ENCODE data around the gene MVB12B. TPM values are rescaled to one million over a fixed set of nuclear protein-coding genes. Genes with fewer than 3 reads are reported as not detected.

Gene MVB12B
- total RNA-seq, 2 experiments from 2014 or later, result 2.6 TPM

DNA sequence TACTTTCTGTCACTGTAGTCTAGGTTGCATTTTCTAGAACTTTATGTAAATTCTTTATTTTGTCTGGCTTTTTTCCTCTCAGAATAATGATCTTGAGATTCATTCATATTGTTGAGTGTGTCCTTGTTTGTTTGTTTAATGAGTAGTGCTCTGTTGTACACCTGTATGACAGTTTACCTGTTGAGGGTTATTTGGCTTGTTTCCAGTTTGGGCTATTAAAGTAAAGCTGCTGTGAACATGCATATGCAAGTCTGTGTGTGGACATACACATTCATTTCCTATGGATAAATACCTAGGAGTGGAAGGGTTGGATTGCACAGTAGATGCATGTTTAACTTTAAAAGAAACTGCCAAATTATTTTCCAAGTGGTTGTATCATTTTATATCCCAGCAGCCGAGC is 30.4 kb downstream of the MVB12B start:
- CTCF ChIA-PET, result interaction anchor here (0.7 kb wide), 1 partner anchor 103 kb away, joined by 3 read pairs; no protein-coding TSS in a partner anchor
- intact Hi-C loops (cut with micrococcal nuclease), result no loop called here
- no peak overlapping the region for H3K4me3 Mint-ChIP-seq

GRCh38 chr9:126360073-126360472 is 33.4 kb downstream of the MVB12B start:
- no peaks in the 10 kb centered on the region for H3K27me3 Mint-ChIP-seq (ENCODE audit: low read depth)
- peaks cover 19% of the 10 kb centered on the region for H3K9me3 Mint-ChIP-seq
- H3K27ac Mint-ChIP-seq, result no peak overlapping the region
- intact Hi-C loops (cut with micrococcal nuclease), result no loop called here
- H3K4me1 Mint-ChIP-seq (ENCODE audit: low read depth), result no peaks in the 10 kb centered on the region
- H3K4me3 Mint-ChIP-seq, result no peak overlapping the region
- DNase-seq, result no peak
- CTCF ChIA-PET, result interaction anchor here (0.7 kb wide), 1 partner anchor 39 kb away, joined by 3 read pairs; no protein-coding TSS in a partner anchor
- H3K36me3 Mint-ChIP-seq (ENCODE audit: low read depth), result peaks cover 8% of the 10 kb centered on the region

More for the DNA sequence above, 30.4 kb downstream of the MVB12B start:
- Mint-ChIP-seq H3K27ac (no peak overlapping the region), H3K4me1 (ENCODE audit: low read depth) (no peaks in the 10 kb centered on the region), H3K27me3 (ENCODE audit: low read depth) (no peaks in the 10 kb centered on the region), H3K9me3 (peaks cover 12% of the 10 kb centered on the region), H3K36me3 (ENCODE audit: low read depth) (peaks cover 4% of the 10 kb centered on the region)
- DNase-seq, result no peak

GRCh38 chr9:126361810-126362238 is 35.2 kb downstream of the MVB12B start:
- intact Hi-C loops (cut with micrococcal nuclease), result no loop called here
- Mint-ChIP-seq H3K9me3 (peaks cover 19% of the 10 kb centered on the region), H3K27me3 (ENCODE audit: low read depth) (no peaks in the 10 kb centered on the region), H3K4me1 (ENCODE audit: low read depth) (no peaks in the 10 kb centered on the region), H3K36me3 (ENCODE audit: low read depth) (peaks cover 8% of the 10 kb centered on the region), H3K4me3 (no peak overlapping the region), H3K27ac (no peak overlapping the region)
- CTCF ChIA-PET, result no interaction called here
- DNase-seq, result no peak

DNA sequence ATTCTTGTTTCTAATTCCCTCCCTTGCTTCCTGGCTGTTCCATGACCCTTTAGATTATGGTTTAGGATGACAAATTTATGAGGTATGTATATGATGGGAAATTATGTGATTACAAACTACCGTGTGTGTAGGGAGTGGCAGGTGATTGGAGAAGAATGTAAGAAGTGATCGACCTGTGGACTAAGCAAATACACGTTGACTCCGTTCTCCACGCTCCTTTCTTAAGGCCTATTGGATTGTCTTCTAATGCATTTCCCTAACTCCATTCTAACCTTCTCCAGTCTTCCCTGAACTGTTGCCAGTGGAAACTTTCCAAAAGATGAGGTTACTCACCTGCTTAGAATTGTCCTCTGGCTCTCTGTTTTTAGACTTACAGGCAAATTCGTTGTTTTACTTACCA is 36.6 kb downstream of the MVB12B start:
- H3K36me3 Mint-ChIP-seq (ENCODE audit: low read depth), result peaks cover 8% of the 10 kb centered on the region
- intact Hi-C loops (cut with micrococcal nuclease), result no loop called here
- no peak overlapping the region for H3K4me3 Mint-ChIP-seq
- no peak overlapping the region for H3K27ac Mint-ChIP-seq
- DNase-seq, result no peak
- no peaks in the 10 kb centered on the region for H3K4me1 Mint-ChIP-seq (ENCODE audit: low read depth)
- H3K27me3 Mint-ChIP-seq (ENCODE audit: low read depth), result no peaks in the 10 kb centered on the region
- CTCF ChIA-PET, result no interaction called here
- H3K9me3 Mint-ChIP-seq, result peaks cover 19% of the 10 kb centered on the region

DNA sequence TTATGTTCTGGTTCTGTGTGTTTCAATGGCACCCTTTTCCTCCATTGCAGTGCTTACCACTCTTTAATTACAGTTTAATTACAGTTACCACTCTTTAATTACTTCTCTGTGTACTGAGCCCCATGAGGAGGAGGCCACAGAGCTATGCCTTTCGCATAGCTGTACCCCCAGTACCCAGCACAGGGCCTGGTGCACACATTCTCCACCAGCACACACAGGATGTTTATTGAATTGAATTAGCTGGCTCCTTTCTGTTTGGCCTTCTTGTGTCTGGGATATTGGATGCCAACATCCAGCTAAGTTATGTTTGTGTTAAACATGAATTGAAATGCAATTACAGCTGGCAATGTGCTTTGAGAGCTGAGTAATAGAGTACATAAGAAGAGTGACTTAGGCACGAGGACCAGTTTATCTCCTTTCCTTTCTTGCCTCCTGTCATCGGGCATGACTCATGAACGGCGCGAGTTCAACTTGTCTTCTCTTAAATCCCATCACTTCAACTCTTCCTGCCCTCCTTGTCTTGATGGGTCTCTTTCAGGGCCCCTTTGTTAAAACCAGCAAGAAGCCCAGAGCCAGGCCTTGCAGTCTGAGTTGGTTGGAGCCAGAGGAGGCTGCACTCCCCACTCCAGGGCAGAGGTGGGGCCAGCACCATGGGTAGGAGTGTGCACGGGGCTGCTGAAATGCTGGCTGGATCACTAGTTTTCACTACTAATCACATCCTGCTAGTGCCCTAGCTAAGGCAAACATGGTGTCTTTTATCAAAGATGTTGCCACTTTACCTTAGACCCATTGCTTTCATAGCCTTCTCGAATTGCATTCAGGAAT is 37.4 kb downstream of the MVB12B start:
- peaks cover 19% of the 10 kb centered on the region for H3K9me3 Mint-ChIP-seq
- CTCF ChIA-PET, result no interaction called here
- no peaks in the 10 kb centered on the region for H3K27me3 Mint-ChIP-seq (ENCODE audit: low read depth)
- H3K36me3 Mint-ChIP-seq (ENCODE audit: low read depth), result peaks cover 8% of the 10 kb centered on the region
- H3K4me1 Mint-ChIP-seq (ENCODE audit: low read depth), result no peaks in the 10 kb centered on the region
- H3K27ac Mint-ChIP-seq, result no peak overlapping the region
- no peak for DNase-seq
- intact Hi-C loops (cut with micrococcal nuclease), result no loop called here
- no peak overlapping the region for H3K4me3 Mint-ChIP-seq

- H3K36me3 Mint-ChIP-seq (ENCODE audit: low read depth), result peaks cover 7% of the 10 kb centered on the region
- H3K4me1 Mint-ChIP-seq (ENCODE audit: low read depth), result no peaks in the 10 kb centered on the region
- DNase-seq, result no peak
- no peak overlapping the region for H3K27ac Mint-ChIP-seq
- peaks cover 16% of the 10 kb centered on the region for H3K9me3 Mint-ChIP-seq
- intact Hi-C loops (cut with micrococcal nuclease), result no loop called here
- CTCF ChIA-PET, result interaction anchor here (0.6 kb wide), 1 partner anchor 48 kb away, joined by 4 read pairs; no protein-coding TSS in a partner anchor
- H3K4me3 Mint-ChIP-seq, result no peak overlapping the region
- H3K27me3 Mint-ChIP-seq (ENCODE audit: low read depth), result no peaks in the 10 kb centered on the region
Observed at GRCh38 chr9:126365780-126366179, 39.2 kb downstream of the MVB12B start.

GRCh38 chr9:126366366-126367011 is 39.9 kb downstream of the MVB12B start:
- H3K27ac Mint-ChIP-seq, result no peak overlapping the region
- DNase-seq, result no peak
- H3K4me3 Mint-ChIP-seq, result no peak overlapping the region
- peaks cover 11% of the 10 kb centered on the region for H3K9me3 Mint-ChIP-seq
- intact Hi-C loops (cut with micrococcal nuclease), result no loop called here
- peaks cover 4% of the 10 kb centered on the region for H3K36me3 Mint-ChIP-seq (ENCODE audit: low read depth)
- no peaks in the 10 kb centered on the region for H3K27me3 Mint-ChIP-seq (ENCODE audit: low read depth)
- no peaks in the 10 kb centered on the region for H3K4me1 Mint-ChIP-seq (ENCODE audit: low read depth)
- CTCF ChIA-PET, result no interaction called here

- Mint-ChIP-seq H3K4me1 (ENCODE audit: low read depth) (no peaks in the 10 kb centered on the region), H3K27ac (no peak overlapping the region), H3K36me3 (ENCODE audit: low read depth) (peaks cover 4% of the 10 kb centered on the region), H3K4me3 (no peak overlapping the region), H3K27me3 (ENCODE audit: low read depth) (no peaks in the 10 kb centered on the region), H3K9me3 (peaks cover 7% of the 10 kb centered on the region)
- intact Hi-C loops (cut with micrococcal nuclease), result no loop called here
- DNase-seq, result no peak
- CTCF ChIA-PET, result no interaction called here
Observed at GRCh38 chr9:126367139-126367538, 40.5 kb downstream of the MVB12B start.

DNA sequence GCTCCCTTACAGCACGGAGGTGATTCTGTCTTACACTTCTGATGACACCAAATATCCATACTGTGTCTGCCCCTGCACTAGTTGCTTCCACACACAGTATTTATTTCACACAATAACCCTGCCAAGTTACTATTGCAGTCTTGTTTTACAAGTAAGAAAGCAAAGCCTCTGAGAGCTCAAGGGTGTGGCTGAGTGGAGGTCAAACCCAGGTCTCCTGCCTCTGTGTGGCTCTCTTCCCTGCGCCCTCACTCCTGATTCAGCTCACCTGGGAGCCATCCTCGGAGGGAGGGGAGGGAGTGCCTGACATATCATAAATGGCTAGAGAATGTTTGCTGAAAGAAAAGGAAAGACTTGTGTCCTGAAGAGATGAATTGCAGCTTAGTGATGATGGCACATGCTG is 41.0 kb downstream of the MVB12B start:
- Mint-ChIP-seq H3K27ac (no peak overlapping the region), H3K4me3 (no peak overlapping the region), H3K9me3 (peaks cover 6% of the 10 kb centered on the region), H3K4me1 (ENCODE audit: low read depth) (no peaks in the 10 kb centered on the region), H3K36me3 (ENCODE audit: low read depth) (peaks cover 4% of the 10 kb centered on the region), H3K27me3 (ENCODE audit: low read depth) (no peaks in the 10 kb centered on the region)
- CTCF ChIA-PET, result no interaction called here
- no peak for DNase-seq
- intact Hi-C loops (cut with micrococcal nuclease), result no loop called here

DNA sequence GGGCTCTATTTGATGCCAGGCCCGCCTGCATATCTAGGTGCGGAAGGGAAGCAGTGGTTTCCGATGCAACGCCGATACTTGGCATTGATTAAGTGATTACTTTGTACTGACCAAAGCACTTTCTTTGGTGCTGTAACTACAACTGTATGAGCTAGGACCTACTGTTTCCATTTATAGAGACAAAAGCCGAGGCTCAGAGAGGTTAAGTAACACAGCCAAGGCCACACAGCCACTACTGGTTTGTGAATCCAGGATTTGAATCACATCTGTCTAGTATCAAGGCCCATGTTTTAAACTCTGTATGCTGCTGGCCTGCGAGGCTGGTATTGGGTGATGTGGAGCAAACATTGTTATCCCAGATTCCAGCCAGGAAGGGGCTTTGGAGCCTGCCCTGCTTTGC is 41.4 kb downstream of the MVB12B start:
- Mint-ChIP-seq H3K27ac (no peak overlapping the region), H3K9me3 (peaks cover 6% of the 10 kb centered on the region), H3K4me1 (ENCODE audit: low read depth) (no peaks in the 10 kb centered on the region), H3K27me3 (ENCODE audit: low read depth) (no peaks in the 10 kb centered on the region), H3K36me3 (ENCODE audit: low read depth) (peaks cover 4% of the 10 kb centered on the region), H3K4me3 (no peak overlapping the region)
- CTCF ChIA-PET, result no interaction called here
- intact Hi-C loops (cut with micrococcal nuclease), result no loop called here
- no peak for DNase-seq

GRCh38 chr9:126371007-126371870 is 44.6 kb downstream of the MVB12B start:
- peaks cover 9% of the 10 kb centered on the region for H3K4me1 Mint-ChIP-seq (ENCODE audit: low read depth)
- no peaks in the 10 kb centered on the region for H3K9me3 Mint-ChIP-seq
- no peak for DNase-seq
- intact Hi-C loops (cut with micrococcal nuclease), result no loop called here
- CTCF ChIA-PET, result no interaction called here
- H3K27ac Mint-ChIP-seq, result no peak overlapping the region
- H3K27me3 Mint-ChIP-seq (ENCODE audit: low read depth), result no peaks in the 10 kb centered on the region
- no peak overlapping the region for H3K4me3 Mint-ChIP-seq
- H3K36me3 Mint-ChIP-seq (ENCODE audit: low read depth), result no peaks in the 10 kb centered on the region

- no peak for DNase-seq
- intact Hi-C loops (cut with micrococcal nuclease), result no loop called here
- no peaks in the 10 kb centered on the region for H3K27me3 Mint-ChIP-seq (ENCODE audit: low read depth)
- H3K27ac Mint-ChIP-seq, result no peak overlapping the region
- H3K9me3 Mint-ChIP-seq, result no peaks in the 10 kb centered on the region
- peaks cover 9% of the 10 kb centered on the region for H3K4me1 Mint-ChIP-seq (ENCODE audit: low read depth)
- CTCF ChIA-PET, result no interaction called here
- no peaks in the 10 kb centered on the region for H3K36me3 Mint-ChIP-seq (ENCODE audit: low read depth)
- no peak overlapping the region for H3K4me3 Mint-ChIP-seq
Observed at GRCh38 chr9:126372716-126373115, 46.1 kb downstream of the MVB12B start.

Measured in activated naive CD4-positive, alpha-beta T cell treated with anti-CD3 and anti-CD28 coated beads for 36 hours (primary cell).